ENCODE measurements around the gene DAB2IP.
"Not testable (repeated sequence)": the region's sequence is repeated elsewhere in the genome, so short reads cannot be mapped to it uniquely, and the experiment has no call there.

DAB2IP gene

GRCh38 chr9:121781145-121781548 lies 129.7 kb downstream of the DAB2IP start:
- DNase-seq: no peak

DNA sequence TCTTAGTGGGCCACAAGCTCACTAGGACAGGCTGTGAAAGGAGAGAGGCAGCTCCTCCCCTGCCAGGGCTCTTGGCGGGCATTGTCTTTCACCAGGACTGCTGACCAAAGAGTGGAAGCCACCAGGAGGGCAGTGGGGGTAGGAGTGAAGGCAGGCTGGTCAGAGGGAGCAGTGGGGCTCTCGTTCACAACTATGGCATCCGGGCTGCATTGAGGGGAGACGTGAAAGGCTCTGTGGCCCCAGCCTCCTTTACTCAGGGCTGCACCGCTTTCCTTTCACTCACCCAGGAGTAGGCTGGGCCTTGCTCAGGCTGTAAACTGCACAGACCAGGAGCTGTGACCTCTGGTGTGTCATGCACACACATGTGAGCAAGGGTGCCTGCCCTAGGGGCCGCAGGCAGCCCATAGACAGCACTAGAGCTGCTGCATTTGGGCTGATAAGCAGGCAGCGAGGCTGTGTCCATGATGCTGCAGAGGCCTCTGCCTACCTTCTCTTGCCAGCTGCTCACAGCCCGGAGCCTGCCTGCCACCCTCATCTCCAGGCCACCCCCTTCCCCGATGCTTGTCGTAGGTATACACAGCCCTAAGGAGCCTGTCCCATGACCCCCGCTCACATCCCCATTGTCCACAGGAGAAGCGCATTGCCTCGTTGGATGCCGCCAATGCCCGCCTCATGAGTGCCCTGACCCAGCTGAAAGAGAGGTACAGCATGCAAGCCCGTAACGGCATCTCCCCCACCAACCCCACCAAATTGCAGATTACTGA lies 130.4 kb downstream of the DAB2IP start:
- DNase-seq: no peak

DNA sequence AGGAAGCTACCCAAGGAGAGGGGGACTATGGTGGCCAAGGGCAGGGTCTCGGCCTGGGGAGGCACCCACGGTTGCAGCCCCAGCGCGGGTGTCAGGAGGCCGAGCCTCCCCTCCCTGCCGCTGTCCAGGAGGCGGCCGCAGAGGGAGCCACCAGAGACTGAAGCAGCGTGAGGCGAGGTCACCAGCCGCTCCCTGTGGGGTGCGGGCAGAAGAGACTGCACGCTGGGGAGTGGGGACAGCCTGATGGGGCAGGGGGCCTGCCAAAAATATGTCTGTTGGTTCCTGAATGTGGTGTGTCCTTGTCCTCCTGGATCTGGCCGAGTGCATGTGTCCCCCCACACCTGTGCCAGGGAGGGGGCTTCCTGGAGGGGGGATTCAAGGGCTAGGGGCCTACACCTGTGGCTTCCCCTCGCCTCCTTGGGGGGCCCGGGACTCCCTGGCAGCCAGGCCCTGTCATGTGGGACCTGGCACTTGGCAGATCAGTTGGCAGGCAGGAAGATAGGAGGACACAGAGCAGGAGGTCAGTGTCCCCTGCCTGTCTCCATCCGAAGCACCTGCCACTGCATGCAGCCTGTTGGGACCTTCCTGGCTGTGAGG lies 131.2 kb downstream of the DAB2IP start:
- no peak for DNase-seq

GRCh38 chr9:121783111-121783510 lies 131.7 kb downstream of the DAB2IP start:
- no peak for DNase-seq

DNA sequence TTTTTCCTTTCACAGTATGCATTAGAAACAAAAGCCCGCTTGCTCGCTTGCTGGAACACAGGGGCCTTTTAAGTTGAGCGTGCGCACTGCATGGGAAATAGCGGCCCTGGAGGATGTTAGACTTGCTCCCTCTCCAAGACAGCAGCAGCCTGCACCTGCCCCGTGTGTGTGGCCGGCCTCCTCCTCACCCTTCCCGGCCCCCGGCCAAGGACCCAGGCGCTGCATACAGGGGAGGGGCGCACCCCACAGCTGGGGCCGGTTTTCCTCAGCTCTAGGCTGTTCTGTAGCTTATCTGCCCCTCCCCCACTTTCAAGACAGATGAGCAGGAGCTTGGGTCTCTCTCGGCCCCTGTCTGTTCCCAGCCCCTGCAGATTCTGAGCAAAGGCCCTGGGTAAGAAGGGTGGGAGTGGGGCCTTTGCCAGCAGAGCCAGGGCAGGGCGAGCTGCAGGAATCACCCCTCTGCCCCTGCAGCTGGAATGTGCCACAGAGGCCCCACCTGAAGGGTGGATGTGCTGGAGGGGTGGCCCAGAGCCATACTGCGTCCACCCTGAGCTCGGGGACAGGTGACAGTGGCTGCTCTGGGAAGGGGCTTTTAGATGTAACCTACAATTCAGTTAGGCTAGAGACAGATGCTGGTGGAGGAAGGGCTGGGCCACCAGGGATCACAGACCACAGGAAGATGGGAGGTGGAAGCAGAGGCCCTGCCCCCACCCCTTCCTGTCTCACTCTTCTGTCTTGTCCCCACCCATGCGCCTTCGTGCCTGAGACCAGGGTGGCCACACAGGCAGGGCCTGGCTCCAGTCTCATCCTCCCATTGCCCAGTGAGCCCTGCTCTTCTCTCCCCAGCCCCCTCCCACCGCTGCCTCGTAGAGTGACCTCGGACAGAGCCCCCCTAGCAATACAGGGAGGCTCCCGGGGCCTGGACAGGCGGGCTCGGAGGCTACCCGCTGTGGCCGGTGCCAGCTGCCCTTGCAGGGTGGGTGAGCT lies 132.4 kb downstream of the DAB2IP start:
- peak; percentile 23 for DNase-seq

DNA sequence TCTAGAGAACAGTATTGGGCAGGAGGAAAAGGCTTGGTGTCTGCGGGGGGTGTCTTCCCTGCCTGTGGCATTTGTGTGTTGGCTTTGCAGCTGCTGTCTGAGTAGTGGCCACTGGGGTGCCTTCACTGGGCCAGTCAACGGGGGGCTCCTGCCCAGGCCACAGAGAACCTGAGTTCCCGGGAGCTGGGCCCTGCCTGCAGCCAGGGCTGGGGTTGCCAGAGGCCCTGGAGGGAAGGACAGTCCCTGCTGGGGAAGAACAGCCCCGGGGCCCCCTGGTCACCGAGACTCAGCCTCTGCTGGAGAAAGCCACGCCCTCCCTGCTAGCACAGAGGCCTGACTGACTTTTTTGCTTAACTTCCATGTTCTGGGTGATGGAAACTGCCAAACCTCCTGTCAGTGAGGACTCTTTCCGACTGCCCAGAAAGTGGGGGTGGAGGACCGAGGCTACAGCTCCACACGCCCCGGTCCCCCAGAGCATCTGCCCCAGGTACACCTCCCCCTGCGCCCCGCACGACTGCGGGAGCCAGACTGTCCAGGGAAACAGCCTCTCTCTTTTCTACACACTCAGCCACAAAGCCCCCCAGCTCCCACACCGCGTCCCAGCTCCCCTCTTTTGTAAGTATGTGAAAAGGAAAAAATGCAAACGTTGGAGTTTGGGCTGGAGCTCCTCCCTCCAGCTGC lies 133.4 kb downstream of the DAB2IP start:
- no peak for DNase-seq

GRCh38 chr9:121785673-121786542 lies 134.5 kb downstream of the DAB2IP start:
- no peak for DNase-seq

DNA sequence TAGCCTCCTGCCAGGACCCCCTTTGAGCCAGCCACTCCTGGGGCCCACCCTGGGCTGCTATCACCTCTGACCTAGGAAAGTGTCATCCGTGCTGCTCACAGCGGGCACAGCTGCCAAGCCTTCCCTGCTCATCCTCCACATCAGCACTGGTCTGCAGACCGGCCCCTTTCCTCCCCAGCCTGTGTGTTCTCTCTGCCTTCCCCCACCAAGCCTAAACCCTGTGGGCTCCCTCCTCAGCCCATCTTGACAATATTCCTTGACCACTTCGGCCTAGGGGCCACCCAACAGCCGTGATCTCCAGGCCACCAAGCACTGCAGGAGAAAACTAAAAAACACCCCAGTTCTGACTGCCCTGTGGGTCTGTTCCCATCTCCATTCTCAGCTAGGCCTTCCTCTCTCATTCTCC lies 135.1 kb downstream of the DAB2IP start:
- no peak for DNase-seq

DNA sequence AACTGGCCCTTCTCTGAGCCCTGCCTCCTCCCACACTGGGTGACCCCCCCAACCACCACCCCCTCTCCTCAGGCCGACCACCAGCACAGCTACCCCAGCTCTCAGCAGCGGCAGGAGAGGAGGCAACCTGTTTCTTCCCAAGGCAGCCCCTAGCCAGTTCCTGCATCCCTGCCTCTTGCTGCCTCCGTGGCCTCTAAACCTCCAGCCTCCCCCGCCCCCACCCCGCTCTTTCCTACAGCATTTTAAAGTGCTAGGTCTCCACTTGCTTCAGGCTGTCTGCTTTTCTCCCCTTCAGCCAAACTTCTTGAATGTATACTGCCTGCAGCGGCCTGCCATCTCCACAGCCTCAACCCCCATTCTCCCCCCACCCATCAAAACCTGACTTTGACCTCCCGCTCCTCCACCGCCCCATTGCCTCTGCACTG lies 135.6 kb downstream of the DAB2IP start:
- no peak for DNase-seq

GRCh38 chr9:121788686-121789366 lies 137.4 kb downstream of the DAB2IP start:
- DNase-seq: no peak

DNA sequence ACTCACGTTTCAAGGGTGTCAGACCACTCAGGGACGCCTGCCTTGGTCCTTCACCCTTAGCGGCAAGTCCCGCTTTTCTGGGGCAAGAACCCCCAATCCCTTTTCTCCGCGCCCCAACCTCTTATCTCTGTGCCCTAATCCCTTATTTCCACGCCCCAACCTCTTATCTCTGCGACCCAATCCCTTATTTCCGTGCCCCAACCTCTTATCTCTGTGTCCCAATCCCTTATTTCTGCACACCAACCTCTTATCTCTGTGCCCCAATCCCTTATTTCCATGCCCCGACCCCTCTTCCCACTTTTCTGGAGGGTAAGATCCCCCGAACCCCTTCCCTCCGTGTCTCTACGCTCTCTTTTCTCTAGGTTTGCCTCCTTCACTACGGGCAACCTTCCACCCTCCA lies 139.4 kb downstream of the DAB2IP start:
- DNase-seq: no peak

DNA sequence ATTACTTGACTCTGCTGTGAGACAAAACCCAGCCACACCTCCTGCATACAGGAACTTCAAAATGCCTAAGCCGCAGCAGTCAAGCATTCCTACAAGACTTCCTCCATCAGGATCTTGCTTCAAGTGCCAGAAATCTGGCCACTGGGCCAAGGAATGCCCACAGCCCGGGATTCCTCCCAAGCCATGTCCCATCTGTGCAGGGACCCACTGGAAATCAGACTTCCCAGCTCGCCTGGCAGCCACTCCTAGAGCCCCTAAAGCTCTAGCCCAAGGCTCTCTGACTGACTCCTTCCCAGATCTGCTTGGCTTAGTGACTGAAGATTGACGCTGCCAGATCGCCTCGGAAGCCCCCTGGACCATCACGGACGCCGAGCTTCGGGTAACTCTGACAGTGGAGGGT lies 141.0 kb downstream of the DAB2IP start:
- DNase-seq: not testable (repeated sequence)

GRCh38 chr9:121794334-121794733 lies 142.9 kb downstream of the DAB2IP start:
- not testable (repeated sequence) for DNase-seq

DNA sequence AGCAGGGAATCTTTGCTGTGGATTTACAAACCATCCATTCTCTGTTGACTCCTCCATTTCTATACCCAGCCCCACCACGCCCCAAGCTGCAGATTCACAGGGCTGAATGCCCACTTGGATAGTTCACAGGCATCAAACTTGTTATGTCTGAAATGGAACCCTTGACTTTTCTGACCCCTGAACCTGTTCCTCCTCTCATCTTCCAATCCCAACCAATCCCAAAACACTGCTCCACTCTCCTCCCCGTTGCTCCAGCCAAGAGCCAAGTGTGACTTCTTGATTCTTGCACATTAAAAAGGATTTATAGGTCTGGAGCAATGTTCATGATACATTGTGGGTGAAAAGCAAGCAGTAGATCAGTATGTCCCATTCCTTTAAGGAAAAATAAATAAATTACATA lies 145.6 kb downstream of the DAB2IP start:
- DNase-seq: no peak

- DNase-seq: no peak
Measured at GRCh38 chr9:121798941-121799340, 147.5 kb downstream of the DAB2IP start.

GRCh38 chr9:121800376-121800775 lies 148.9 kb downstream of the DAB2IP start:
- no peak for DNase-seq

GRCh38 chr9:121801579-121801978 lies 150.1 kb downstream of the DAB2IP start:
- no peak for DNase-seq

- no peak for DNase-seq
Measured at GRCh38 chr9:121802753-121803152, 151.3 kb downstream of the DAB2IP start.

- DNase-seq: no peak
Measured at GRCh38 chr9:121807069-121807822, 155.8 kb downstream of the DAB2IP start.

GRCh38 chr9:121807823-121808278 lies 156.4 kb downstream of the DAB2IP start:
- no peak for DNase-seq
